PC-3 (cell line): ENCODE measurements around the gene GRK3. TPM values are rescaled to one million over a fixed set of nuclear protein-coding genes. Genes with fewer than 3 reads are reported as not detected.
"Not testable (repeated sequence)": the region's sequence is repeated elsewhere in the genome, so short reads cannot be mapped to it uniquely, and the experiment has no call there.

Experiments
- ATAC-seq: fragments of 200-7000 bp; cut with Tn5 transposase; 2 replicates; pipeline ENCODE4 v1.9.1; 2020; ENCODE audit warnings: mild to moderate bottlenecking, moderate library complexity
- BruUV-seq: library from RNA; stranded (reverse); fragments of 400-500 nt; replicated peaks from 2 replicates; lab custom pipeline; 2021; lab: Mats Ljungman, UMichigan
- CTCF ChIA-PET: fragments of 300-600 bp; sonication (Branson Sonifier 250); formaldehyde crosslinking; loops from one replicate; lab custom pipeline; 2022; ENCODE audit warnings: antibody characterized with exemption; lab: Charles Lee
- POLR2A ChIA-PET: fragments of 300-600 bp; sonication (Branson Sonifier 250); formaldehyde crosslinking; loops from one replicate; lab custom pipeline; 2022; ENCODE audit warnings: antibody characterized with exemption; ENCODE audit not compliant: unreplicated experiment; lab: Charles Lee
- DNase-seq: peaks from one replicate; pipeline ENCODE4 v3.0.0-alpha.2; 2015
- H2AFZ ChIP-seq: fragments of 300-600 bp; sonication (generic); 2 replicates; pipeline ENCODE4 v1.6.0; 2016; ENCODE audit warnings: antibody characterized with exemption, low read length
- H3F3A ChIP-seq: fragments of 300-600 bp; sonication (generic); one replicate; pipeline ENCODE4 v1.6.0; 2017; ENCODE audit warnings: antibody characterized with exemption, low read length, control low read depth, mild to moderate bottlenecking; ENCODE audit not compliant: unreplicated experiment
- H3K27ac ChIP-seq: fragments of 300-600 bp; sonication (generic); 2 replicates; pipeline ENCODE4 v1.5.1; 2016; ENCODE audit warnings: mild to moderate bottlenecking, low read length
- H3K27me3 ChIP-seq: fragments of 300-600 bp; sonication (generic); 2 replicates; pipeline ENCODE4 v1.6.1; 2016; ENCODE audit warnings: low read length, mixed read lengths
- H3K36me3 ChIP-seq: fragments of 300-600 bp; sonication (generic); 2 replicates; pipeline ENCODE4 v1.6.1; 2016; ENCODE audit warnings: low read depth, mixed run types, low read length, mixed read lengths
- H3K4me1 ChIP-seq: fragments of 300-600 bp; sonication (generic); 2 replicates; pipeline ENCODE4 v1.5.1; 2016; ENCODE audit warnings: low read length; ENCODE audit not compliant: insufficient read depth
- H3K4me2 ChIP-seq: fragments of 300-600 bp; sonication (generic); 2 replicates; pipeline ENCODE4 v1.6.0; 2016; ENCODE audit warnings: low read length
- H3K4me3 ChIP-seq: fragments of 300-600 bp; sonication (generic); 2 replicates; pipeline ENCODE4 v1.5.1; 2016; ENCODE audit warnings: mild to moderate bottlenecking, low read length, mixed read lengths
- H3K79me2 ChIP-seq: fragments of 300-600 bp; sonication (generic); 2 replicates; pipeline ENCODE4 v1.6.1; 2017; ENCODE audit warnings: low read length, mixed read lengths
- H3K9ac ChIP-seq: fragments of 300-600 bp; sonication (generic); 2 replicates; pipeline ENCODE4 v1.6.0; 2016; ENCODE audit warnings: mild to moderate bottlenecking, low read length
- H3K9me2 ChIP-seq: fragments of 300-600 bp; sonication (generic); replicated peaks from 2 replicates; pipeline ENCODE4 v1.6.1; 2016; ENCODE audit warnings: mixed run types, low read length, mixed read lengths
- H3K9me3 ChIP-seq: fragments of 300-600 bp; sonication (generic); 2 replicates; pipeline ENCODE4 v1.6.1; 2016; ENCODE audit warnings: low read length, mixed read lengths
- H4K20me1 ChIP-seq: fragments of 300-600 bp; sonication (generic); 2 replicates; pipeline ENCODE4 v1.6.1; 2016; ENCODE audit warnings: low read length, mixed read lengths
- EZH2 ChIP-seq: fragments of 300-600 bp; sonication (generic); IDR thresholded peaks from one replicate; pipeline ENCODE4 v1.6.1; 2017; ENCODE audit warnings: antibody characterized with exemption, mild to moderate bottlenecking, low read length; ENCODE audit not compliant: unreplicated experiment
- EZH2phosphoT487 ChIP-seq: fragments of 300-600 bp; sonication (generic); IDR thresholded peaks from 2 replicates; pipeline ENCODE4 v1.6.1; 2018; ENCODE audit warnings: mild to moderate bottlenecking, antibody characterized with exemption, low read length, borderline replicate concordance
- intact Hi-C: fragments of 100-400 bp; cut with micrococcal nuclease; formaldehyde crosslinking; loops from 2 replicates; pipeline ENCODE4 v1.9.0; 2023
- total RNA-seq: library from RNA; depleted of rRNA; stranded (reverse); fragments of >200 nt; gene quantifications from 2 replicates; pipeline ENCODE4 v1.2.3, GENCODE V29; 2014
- TF ChIP-seq, protein P1 (sequence below): fragments of 300-600 bp; sonication (generic); conservative IDR thresholded peaks from 2 replicates; pipeline ENCODE4 v1.5.1; 2017; ENCODE audit warnings: antibody characterized with exemption, low read depth, mild to moderate bottlenecking, low read length

GRK3 gene
- total RNA-seq, 1 experiment from 2014 or later: under 0.01 TPM

DNA sequence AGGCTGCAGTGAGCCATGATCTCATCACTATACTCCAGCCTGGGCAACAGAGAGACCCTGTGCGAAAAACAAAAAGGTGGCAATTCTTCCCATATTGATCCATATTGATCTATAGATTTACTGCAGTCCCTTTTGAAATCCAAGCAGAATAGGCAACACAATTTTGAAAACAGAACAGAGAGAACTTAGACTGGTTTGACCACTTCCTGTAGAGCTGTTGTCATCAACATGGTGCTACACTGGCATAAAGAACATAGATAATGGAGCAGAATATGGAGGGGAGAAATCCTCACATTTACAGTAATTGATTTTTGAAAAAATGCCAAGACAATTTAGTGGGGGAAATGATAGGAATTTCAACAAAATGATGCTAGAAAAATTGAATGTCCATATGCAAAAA lies 34.1 kb downstream of the GRK3 start:
- peaks cover 13% of the 10 kb centered on the region for H3K27me3 ChIP-seq
- ATAC-seq (no peak), DNase-seq (no peak)
- H3K9me2 ChIP-seq: no peaks in the 10 kb centered on the region
- H3K9me3 ChIP-seq: no peaks in the 10 kb centered on the region
- no peaks in the 10 kb centered on the region for H3K4me1 ChIP-seq
- H3K79me2 ChIP-seq: no peaks in the 10 kb centered on the region
- intact Hi-C loops: no loop called here
- no peak overlapping the region for H3K4me3 ChIP-seq
- no peaks in the 10 kb centered on the region for H4K20me1 ChIP-seq
- no peak overlapping the region for H2AFZ ChIP-seq
- H3K9ac ChIP-seq: no peak overlapping the region
- POLR2A ChIA-PET: no interaction called here
- no peak for TF ChIP-seq EZH2
- no peak for TF ChIP-seq EZH2phosphoT487
- TF ChIP-seq, protein P1, sequence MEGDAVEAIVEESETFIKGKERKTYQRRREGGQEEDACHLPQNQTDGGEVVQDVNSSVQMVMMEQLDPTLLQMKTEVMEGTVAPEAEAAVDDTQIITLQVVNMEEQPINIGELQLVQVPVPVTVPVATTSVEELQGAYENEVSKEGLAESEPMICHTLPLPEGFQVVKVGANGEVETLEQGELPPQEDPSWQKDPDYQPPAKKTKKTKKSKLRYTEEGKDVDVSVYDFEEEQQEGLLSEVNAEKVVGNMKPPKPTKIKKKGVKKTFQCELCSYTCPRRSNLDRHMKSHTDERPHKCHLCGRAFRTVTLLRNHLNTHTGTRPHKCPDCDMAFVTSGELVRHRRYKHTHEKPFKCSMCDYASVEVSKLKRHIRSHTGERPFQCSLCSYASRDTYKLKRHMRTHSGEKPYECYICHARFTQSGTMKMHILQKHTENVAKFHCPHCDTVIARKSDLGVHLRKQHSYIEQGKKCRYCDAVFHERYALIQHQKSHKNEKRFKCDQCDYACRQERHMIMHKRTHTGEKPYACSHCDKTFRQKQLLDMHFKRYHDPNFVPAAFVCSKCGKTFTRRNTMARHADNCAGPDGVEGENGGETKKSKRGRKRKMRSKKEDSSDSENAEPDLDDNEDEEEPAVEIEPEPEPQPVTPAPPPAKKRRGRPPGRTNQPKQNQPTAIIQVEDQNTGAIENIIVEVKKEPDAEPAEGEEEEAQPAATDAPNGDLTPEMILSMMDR: no peak
- BruUV-seq: no TSS peak
- H3K4me2 ChIP-seq: no peak overlapping the region
- CTCF ChIA-PET: no interaction called here
- H3K27ac ChIP-seq: no peak overlapping the region
- no peaks in the 10 kb centered on the region for H3F3A ChIP-seq
- H3K36me3 ChIP-seq: no peaks in the 10 kb centered on the region

DNA sequence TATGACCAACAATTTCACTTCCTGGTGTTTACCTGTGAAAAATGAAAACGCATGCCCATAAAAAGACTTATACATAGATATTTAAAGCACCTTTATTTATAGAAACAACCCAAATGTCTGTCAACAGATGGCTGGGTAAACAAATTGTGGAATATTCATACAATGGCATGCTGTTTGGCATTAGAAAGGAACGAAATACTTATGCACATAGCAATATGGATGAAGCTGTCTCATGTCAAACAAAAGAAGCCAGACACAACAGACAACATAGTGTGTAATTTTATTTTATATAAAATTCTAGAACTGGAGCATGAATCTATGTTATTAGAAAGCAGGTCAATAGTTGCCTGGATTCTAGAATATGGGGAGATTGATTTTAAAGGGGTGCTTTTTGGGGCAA lies 38.0 kb downstream of the GRK3 start:
- H3K4me1 ChIP-seq: no peaks in the 10 kb centered on the region
- ATAC-seq (no peak), DNase-seq (no peak)
- no peak overlapping the region for H2AFZ ChIP-seq
- no peaks in the 10 kb centered on the region for H4K20me1 ChIP-seq
- no peak overlapping the region for H3K9ac ChIP-seq
- H3K36me3 ChIP-seq: no peaks in the 10 kb centered on the region
- H3K9me2 ChIP-seq: no peaks in the 10 kb centered on the region
- H3K4me3 ChIP-seq: no peak overlapping the region
- no peaks in the 10 kb centered on the region for H3K79me2 ChIP-seq
- TF ChIP-seq EZH2 (no peak), EZH2phosphoT487 (no peak)
- TF ChIP-seq, protein P1: no peak
- ChIA-PET CTCF (no interaction called here), POLR2A (no interaction called here)
- H3F3A ChIP-seq: no peaks in the 10 kb centered on the region
- no peak overlapping the region for H3K4me2 ChIP-seq
- intact Hi-C loops: no loop called here
- H3K27ac ChIP-seq: no peak overlapping the region
- peaks cover 18% of the 10 kb centered on the region for H3K27me3 ChIP-seq
- no TSS peak for BruUV-seq
- no peaks in the 10 kb centered on the region for H3K9me3 ChIP-seq

DNA sequence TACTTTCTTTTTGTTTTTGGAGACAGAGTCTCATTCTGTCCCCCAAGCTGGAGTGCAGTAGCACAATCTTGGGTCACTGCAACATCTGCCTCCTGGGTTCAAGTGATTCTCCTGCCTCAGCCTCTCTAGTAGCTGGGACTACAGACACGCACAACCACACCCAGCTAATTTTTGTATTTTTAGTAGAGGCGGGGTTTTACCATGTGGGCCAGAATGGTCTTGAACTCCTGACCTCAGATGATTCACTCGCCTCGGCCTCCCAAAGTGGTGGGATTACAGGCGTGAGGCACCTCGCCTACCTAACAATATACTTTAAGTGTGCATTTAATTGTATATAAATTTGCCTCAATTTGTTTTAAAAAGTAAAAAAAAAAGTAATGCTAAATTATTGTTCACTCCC lies 38.4 kb downstream of the GRK3 start:
- H3K9me2 ChIP-seq: no peaks in the 10 kb centered on the region
- H3K36me3 ChIP-seq: no peaks in the 10 kb centered on the region
- no peak for TF ChIP-seq EZH2phosphoT487
- TF ChIP-seq, protein P1: no peak
- TF ChIP-seq EZH2: no peak
- ChIA-PET CTCF (no interaction called here), POLR2A (no interaction called here)
- H2AFZ ChIP-seq: no peak overlapping the region
- H3K4me1 ChIP-seq: no peaks in the 10 kb centered on the region
- no peak overlapping the region for H3K27ac ChIP-seq
- no peak overlapping the region for H3K4me3 ChIP-seq
- intact Hi-C loops: no loop called here
- ATAC-seq (no peak), DNase-seq (no peak)
- no TSS peak for BruUV-seq
- no peaks in the 10 kb centered on the region for H3K79me2 ChIP-seq
- H3K4me2 ChIP-seq: no peak overlapping the region
- H3K9ac ChIP-seq: no peak overlapping the region
- no peaks in the 10 kb centered on the region for H4K20me1 ChIP-seq
- H3K27me3 ChIP-seq: peaks cover 18% of the 10 kb centered on the region
- no peaks in the 10 kb centered on the region for H3K9me3 ChIP-seq
- H3F3A ChIP-seq: no peaks in the 10 kb centered on the region

DNA sequence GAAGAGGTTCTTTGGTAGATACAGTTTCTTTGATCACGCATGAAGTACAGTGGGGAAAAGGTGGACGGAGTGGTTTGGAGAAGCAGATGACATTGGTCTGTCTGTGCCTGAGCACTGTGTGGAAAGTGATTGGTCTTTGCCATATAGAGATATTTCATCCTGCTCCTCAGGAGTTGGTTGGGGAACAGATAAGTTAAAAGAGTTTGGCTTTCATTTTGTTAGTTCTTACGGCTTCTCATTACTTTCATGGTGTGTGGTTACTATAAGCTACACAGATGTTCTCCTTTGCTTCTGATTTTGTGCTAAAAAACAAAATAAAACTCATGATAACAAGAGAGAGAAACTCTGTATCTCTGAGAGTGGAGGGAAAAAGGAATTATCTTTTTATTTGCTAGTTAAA lies 40.7 kb downstream of the GRK3 start:
- H3K79me2 ChIP-seq, H3K27ac ChIP-seq, H3K36me3 ChIP-seq, H3K4me2 ChIP-seq, intact Hi-C loops, H3K9me3 ChIP-seq, H3K4me3 ChIP-seq, POLR2A ChIA-PET, H3K9ac ChIP-seq, H2AFZ ChIP-seq, H3K9me2 ChIP-seq, ATAC-seq, BruUV-seq, H3F3A ChIP-seq, H4K20me1 ChIP-seq, CTCF ChIA-PET, H3K4me1 ChIP-seq, DNase-seq: not testable (repeated sequence)
- peaks cover 14% of the 10 kb centered on the region for H3K27me3 ChIP-seq

DNA sequence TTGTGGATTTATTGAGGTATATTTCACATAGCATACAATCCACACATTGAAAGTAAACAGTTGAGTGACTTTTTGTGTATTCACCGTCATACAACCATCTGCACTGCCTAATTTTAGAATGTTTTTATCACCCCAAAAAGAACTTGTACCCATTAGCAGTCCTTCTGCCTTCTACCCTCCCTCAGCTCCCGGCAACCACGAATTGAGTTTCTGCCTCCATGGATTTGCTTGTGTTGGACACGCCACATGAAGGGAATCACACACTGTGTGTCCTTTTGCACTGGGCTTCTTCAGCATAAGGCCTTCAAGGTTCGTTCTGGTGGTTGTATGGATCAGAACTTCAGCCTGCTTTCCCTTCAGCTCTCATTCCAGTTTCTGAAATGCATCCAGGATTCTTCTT lies 41.1 kb downstream of the GRK3 start:
- H3K4me3 ChIP-seq, POLR2A ChIA-PET, intact Hi-C loops: not testable (repeated sequence)

More for the DNA sequence above, 41.1 kb downstream of the GRK3 start:
- H4K20me1 ChIP-seq, H3K9ac ChIP-seq, H3F3A ChIP-seq, H3K9me2 ChIP-seq, H3K4me1 ChIP-seq, H3K36me3 ChIP-seq, BruUV-seq, H3K27ac ChIP-seq, H2AFZ ChIP-seq, H3K4me2 ChIP-seq, H3K79me2 ChIP-seq, CTCF ChIA-PET, H3K9me3 ChIP-seq, ATAC-seq, DNase-seq: not testable (repeated sequence)
- H3K27me3 ChIP-seq: peaks cover 14% of the 10 kb centered on the region
